Stimulated activated CD4-positive, alpha-beta T cell treated with anti-CD3 and anti-CD28 coated beads, TNF-alpha, amount 100 ng/mL, for 48 hours (primary cell): ENCODE data around the gene ATP2A3.
A peak's percentile ranks its signal among the peaks of the same experiment; 100 is the strongest.

Source experiments
- DNase-seq, 3 donors: peaks; one replicate each; pipeline ENCODE4 v3.0.0-alpha.2; 2020; ENCODE audit warnings: low read depth in 3 of 3

ATP2A3 gene

GRCh38 chr17:3964203-3965117 is at the start of gene ATP2A3:
TSS of gene ATP2A3 (minus strand) at chr17:3964437. CDS start at chr17:3964291, 146 bp downstream.
- peak in 2 of 3 donors; percentile 25 to 72 for DNase-seq

DNA sequence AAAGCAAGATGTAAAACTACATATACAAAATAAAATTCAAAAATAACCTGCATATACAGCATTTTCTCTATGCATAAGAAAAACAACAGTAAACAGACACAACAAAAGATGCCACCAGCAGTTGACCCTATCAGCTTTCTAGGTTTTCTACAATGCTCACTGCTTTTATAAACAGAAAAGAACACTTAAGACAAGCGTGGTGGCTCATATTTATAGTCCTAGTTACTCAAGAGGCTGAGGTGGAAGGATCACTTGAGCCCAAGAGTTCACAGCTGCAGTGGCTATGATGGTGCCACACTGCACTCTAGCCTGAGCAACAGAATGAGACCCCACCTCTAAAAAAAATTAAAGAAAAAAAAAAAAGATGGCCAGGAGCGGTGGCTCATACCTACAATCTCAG is 46.5 kb upstream of the ATP2A3 start:
- DNase-seq: no peak

DNA sequence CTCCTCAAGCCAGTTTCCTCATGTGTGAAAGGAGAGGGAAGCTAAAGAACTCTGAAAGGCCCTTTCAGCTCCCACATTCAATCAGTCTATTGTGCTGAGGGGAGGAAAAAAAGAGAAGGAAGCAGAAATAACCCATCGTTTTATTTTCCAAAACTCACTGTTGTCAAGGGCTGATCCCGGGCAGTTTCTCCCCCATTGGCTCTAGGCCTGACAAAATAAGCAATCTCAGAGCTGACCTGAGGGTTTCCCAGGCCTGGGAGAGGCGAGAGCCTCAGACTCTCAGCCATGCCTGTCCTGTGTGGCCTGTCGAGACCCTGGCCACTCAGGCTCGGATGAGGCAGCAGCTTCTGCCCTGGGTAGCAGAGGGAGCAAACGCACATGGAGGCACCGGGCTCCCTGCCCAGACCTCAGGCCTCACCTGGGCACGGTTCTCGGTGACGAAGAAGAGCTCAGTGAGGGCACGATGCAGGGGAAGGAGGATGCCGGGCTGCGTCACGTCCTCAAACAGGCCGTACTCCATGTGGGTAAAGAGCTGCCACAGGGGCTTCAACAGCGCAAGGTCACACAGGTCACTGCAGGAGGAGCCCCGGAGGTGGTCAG is 45.0 kb upstream of the ATP2A3 start:
- no peak for DNase-seq

DNA sequence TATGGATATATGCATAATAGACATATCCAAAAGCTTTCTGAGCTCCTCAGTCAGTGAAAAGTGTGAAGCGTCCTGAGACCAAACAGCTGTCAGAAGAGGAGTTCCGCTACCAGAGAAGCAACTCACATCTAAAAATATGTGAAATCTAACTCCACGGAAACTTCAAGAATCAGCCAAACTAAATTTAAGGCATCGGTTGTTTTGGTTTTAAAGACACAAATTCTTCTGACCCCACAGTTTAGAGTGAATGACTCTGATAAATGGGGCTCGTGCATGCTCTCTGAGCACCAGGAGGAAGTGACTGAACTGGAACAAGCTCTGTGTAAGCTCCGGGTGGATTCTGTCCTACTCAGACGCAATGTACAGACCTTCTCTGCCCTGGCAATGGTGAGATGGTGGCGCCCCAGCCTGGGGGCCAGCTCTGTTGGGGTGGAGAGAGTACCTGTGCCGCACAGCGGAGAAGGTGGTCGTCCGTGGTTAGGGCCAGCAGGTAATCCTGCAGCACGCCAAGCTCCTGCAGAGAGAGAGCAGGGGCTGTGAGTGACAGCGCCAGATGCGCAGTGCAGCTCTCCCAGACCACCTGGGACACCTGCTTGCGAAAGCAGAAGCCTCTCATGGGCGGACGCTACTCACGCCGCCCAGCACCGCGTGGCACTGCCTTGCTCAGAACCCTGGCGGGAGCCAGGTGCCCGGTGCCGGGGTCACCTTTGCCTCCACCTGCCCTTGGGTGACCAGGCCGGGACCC is 44.4 kb upstream of the ATP2A3 start:
- DNase-seq: no peak

DNA sequence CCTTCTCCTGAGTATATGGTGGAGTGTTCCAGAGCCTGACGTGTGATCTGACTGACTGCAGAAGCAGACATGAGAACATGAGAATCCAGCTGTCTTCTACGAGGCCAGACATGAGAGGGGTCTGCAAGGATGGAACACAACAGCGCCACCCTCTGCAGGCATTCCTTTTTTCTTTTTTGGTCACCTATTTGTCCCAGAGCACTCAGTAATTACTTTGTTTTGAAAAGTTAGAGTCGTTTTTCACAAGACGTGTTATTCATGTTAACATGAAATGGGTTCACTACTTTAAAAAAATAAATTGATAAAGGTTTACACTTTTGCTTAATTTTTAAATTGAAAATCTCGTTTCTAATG is 43.8 kb upstream of the ATP2A3 start:
- no peak for DNase-seq

GRCh38 chr17:4007346-4008081 is 43.3 kb upstream of the ATP2A3 start:
- no peak for DNase-seq

DNA sequence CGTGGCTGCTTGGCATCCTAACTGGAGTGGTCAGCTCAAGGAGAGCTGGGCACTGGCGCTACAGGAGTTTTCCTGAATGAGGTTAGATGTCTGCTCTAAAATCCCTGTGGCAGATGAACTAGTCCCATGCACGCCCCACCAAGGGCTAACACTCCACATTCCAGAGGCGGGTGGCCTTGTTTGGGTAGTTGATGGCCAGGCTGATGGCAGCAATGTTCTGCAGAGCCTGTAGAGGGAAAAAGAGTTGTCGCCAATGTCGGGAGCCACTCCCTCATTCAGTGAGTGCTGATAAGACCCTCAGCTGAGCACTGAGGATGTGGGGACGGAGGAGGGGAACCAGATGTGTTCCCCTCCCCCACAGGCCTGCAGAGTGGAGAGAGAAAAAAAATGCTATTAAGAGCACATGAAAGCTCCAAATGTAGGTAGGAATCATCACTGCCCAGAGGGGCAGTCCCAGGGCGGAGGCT is 42.5 kb upstream of the ATP2A3 start:
- DNase-seq: no peak

DNA sequence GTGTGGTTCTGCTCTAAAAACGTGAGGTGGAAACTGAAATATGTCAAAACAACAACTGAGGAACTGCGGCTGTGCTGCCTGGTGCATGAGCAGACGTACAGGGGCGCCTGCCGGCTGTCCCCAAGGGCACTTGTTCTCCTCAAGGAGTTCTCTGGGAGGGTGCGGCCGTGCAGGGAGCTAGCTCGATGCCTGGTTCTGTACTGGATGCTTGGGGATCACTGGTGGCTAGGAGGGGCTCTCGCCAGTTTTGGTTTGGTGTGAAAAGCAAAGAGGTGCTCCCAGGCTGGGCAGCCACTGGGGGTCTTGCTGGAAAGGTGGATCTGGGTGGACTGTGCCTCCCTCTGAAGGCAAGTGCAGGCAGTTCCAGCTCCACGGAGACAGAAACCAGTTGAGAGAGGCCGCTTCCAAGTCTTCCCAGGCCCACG is 41.9 kb upstream of the ATP2A3 start:
- DNase-seq: no peak

DNA sequence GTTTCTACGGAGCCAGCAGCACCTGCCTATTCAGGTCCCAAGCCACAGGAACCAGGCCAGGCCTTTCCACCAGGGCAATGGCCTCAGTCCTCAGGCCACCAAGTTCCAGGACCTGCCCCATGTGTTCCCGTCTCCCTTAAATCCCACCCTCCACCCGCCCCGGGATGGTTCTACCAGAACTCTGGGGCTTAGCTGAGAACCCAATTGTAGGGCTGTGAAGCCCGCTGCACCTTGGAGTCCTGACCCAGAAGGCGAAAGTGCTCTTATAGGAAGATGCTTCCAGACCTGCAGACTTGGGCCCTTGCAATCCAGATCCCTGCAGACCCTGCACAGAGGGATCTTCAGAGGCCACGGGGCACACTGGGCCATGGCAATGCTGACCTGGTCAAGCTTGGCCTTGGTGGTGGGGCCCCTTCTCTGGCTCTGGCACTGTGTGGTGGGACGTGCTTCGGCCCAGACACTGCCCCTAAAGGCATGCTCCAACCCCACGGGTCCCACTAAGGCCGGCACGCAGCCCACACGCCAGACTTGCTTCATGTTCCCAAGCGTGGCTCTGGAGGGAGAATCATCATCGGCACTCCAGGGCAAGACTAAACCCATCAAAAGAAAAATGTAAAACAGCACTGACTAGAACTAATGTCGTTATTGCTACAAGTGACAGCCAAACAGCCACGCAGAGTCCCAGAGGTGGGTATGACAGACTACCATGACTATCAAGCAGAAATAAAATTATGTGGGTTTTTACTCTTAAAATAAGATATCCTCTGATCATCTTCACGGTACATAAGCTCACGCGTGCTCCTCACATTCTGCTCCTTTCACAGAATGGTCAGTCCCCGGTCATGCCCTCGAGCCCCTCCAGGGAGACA is 41.3 kb upstream of the ATP2A3 start:
- no peak for DNase-seq

DNA sequence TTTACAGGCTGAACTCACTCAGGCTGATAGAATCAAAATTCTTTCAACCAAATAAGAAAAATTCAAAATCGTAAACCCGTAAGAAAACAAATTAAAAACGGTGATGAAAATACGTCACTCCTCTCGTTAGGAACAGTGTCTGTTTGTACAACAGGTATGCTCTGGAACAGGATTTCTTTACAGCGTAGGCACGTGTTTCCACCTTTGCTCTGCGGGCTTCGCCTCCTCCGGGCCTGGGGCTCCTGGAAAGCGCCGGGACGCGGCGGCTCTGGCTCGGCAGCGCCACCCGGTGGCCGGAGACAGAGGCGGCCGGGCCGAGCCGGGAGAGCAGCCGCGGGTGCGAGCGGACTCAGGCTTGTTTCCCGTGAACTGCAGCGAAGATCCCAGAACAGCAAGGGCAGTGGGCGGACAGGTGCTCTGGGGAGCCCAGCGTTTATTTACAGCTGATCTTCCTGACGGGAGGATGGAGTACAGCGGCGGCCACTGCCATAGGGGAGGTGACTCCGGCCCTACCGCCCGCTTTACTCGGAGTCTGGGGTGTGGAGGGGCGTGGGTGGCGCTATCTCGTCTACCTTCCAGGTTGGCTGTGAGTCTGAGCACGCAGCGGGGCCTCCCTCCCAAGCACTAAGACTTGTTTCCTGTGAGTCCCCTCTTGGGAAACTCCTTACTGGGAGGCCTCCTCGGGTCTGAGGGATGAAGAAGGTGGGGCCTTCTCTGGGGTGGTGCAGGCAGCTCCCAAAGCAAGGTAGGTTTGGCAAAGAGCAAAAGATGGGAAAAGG is 40.5 kb upstream of the ATP2A3 start:
- peak; percentile 30 to 57 (median 31) for DNase-seq

GRCh38 chr17:4003501-4004421 is 39.5 kb upstream of the ATP2A3 start:
- no peak for DNase-seq

GRCh38 chr17:4003131-4003500 is 38.9 kb upstream of the ATP2A3 start:
- no peak for DNase-seq

DNA sequence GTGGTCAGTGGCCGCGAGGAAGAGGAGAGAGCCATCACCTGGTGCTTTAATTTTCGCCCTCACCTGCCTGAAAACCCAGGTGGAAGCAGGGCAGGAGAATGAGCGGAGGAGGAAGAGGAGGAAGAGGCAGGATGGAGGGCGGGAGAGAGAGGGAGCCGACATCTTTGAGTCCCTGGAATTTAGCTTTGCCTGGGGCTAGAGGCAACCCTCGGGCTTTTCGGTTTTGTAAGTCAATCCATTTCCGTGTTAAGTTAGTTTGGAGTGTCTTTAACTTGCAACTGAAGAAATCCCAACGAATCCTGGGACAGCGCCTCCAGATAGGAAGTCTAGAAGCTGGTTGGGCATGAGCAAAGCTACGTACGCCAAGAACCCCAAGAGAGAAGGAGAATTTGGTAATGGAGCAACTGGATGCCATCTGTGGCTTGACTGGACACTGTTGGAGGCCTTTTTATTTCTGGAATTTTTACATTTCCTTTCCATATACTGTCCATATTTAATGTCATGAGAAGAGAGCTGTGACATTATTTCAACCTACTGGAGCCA is 36.9 kb upstream of the ATP2A3 start:
- no peak for DNase-seq

GRCh38 chr17:3998436-3998835 is 34.2 kb upstream of the ATP2A3 start:
- DNase-seq: no peak

- DNase-seq: no peak
Measured at GRCh38 chr17:3995067-3995466, 30.8 kb upstream of the ATP2A3 start.

- no peak for DNase-seq
Measured at GRCh38 chr17:3994221-3994576, 30.0 kb upstream of the ATP2A3 start.

- DNase-seq: no peak
Measured at GRCh38 chr17:3993493-3994220, 29.4 kb upstream of the ATP2A3 start.

DNA sequence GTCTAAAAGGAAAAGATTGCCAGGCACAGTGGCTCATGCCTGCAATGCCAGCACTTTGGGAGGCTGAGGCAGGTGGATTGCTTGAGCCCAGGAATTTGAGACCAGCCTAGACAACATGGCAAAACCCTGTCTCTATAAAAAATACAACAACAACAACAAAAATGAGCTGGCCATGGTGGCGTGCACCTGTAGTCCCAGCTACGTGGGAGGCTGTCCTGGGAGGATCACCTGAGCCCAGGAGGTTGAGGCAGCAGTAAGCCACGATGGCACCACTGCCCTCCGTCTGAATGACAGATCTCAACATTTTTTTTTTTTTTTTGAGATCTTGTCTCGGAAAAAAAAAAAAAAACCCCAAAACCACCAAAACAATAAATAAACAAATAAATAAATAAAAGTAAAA is 28.1 kb upstream of the ATP2A3 start:
- no peak for DNase-seq
